ENCODE measurements around the gene ADK. TPM values are rescaled to one million over a fixed set of nuclear protein-coding genes. Genes with fewer than 3 reads are reported as not detected.
"Not testable (repeated sequence)": the region's sequence is repeated elsewhere in the genome, so short reads cannot be mapped to it uniquely, and the experiment has no call there.

ADK gene
- total RNA-seq, 1 donor from 2014 or later: 40.2 TPM

DNA sequence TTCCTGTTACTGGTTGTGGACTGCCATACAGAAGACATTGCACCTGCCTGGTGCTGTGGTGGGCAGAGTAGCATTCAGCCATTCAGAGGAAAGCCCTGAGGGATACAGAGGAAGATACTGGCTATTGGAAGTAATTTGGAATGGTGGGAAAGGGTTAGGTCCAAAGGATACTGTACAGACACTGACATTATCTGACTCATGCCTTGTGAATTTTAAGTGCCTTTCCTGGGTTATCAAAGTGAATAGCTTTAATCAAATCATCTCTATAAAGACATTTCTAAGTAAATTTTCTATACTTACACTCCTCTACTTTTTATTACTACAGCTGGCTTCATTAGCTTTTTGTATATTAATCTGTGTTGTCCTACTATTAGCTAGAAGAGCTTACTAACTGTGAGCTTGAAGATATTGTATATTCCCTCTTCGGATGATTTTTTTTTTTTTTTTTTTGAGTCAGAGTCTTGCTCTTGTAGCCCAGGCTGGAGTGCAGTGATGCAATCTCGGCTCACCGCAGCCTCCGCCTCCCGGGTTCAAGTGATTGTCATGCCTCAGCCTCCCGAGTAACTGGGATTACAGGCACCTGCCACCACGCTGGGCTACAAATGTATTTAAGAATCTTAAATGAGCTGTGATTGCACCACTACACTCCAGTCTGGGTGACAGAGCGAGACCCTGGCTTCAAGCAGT lies 186.5 kb downstream of the ADK start:
- H3K9me3 ChIP-seq: no peaks in the 10 kb centered on the region
- H3K27me3 ChIP-seq (ENCODE audit: low read depth): no peaks in the 10 kb centered on the region
- intact Hi-C loops (cut with DNase I): no loop called here
- no peaks in the 10 kb centered on the region for H3K36me3 ChIP-seq
- ATAC-seq: no peak
- H3K4me3 ChIP-seq: no peak overlapping the region
- no peaks in the 10 kb centered on the region for H3K4me1 ChIP-seq
- TF ChIP-seq, protein P1, sequence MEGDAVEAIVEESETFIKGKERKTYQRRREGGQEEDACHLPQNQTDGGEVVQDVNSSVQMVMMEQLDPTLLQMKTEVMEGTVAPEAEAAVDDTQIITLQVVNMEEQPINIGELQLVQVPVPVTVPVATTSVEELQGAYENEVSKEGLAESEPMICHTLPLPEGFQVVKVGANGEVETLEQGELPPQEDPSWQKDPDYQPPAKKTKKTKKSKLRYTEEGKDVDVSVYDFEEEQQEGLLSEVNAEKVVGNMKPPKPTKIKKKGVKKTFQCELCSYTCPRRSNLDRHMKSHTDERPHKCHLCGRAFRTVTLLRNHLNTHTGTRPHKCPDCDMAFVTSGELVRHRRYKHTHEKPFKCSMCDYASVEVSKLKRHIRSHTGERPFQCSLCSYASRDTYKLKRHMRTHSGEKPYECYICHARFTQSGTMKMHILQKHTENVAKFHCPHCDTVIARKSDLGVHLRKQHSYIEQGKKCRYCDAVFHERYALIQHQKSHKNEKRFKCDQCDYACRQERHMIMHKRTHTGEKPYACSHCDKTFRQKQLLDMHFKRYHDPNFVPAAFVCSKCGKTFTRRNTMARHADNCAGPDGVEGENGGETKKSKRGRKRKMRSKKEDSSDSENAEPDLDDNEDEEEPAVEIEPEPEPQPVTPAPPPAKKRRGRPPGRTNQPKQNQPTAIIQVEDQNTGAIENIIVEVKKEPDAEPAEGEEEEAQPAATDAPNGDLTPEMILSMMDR (IDR thresholded peaks at IDR 0.05): no peak
- no peak overlapping the region for H3K27ac ChIP-seq
- DNase-seq: no peak

DNA sequence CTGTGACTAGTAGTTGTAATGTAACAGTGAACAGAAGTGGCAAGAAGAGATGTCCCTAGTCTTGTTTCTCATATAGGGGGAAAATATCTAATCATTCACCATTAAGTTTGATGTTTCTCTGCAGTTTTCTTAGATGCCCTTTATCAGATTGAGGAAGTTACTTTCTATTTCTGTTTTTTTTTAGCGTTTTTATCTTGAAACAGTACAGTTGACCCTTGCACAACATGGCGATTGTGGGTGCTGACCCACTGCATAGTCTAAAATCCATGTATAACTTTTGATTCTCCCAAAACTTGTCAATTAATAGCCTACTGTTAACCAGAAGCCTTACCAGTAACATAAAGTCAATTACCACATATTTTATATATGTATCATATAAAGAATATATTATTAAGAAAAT lies 192.0 kb downstream of the ADK start:
- H3K4me3 ChIP-seq: no peak overlapping the region
- no peaks in the 10 kb centered on the region for H3K27me3 ChIP-seq (ENCODE audit: low read depth)
- ATAC-seq (no peak), DNase-seq (no peak)
- intact Hi-C loops (cut with DNase I): no loop called here
- no peaks in the 10 kb centered on the region for H3K36me3 ChIP-seq
- TF ChIP-seq, protein P1 (IDR thresholded peaks at IDR 0.05): no peak
- H3K27ac ChIP-seq: no peak overlapping the region
- H3K9me3 ChIP-seq: peaks cover 20% of the 10 kb centered on the region
- H3K4me1 ChIP-seq: no peaks in the 10 kb centered on the region

DNA sequence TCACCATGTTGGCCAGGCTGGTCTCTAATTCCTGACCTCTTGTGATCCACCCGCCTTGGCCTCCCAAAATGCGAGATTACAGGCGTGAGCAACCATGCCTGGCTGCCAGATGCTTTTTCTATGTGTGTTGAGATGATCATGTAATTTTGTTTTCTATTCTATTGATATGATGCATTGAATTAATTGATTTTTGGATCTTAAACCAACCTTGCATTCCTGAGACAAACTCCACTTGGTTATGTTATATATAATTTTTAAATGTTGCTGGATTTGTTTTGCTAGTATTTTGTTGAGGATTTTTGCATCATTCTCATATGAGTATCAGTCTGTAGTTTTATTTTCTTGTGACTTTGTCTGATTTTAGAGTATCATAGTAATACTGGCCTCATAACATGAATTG lies 192.8 kb downstream of the ADK start:
- H3K27me3 ChIP-seq (ENCODE audit: low read depth): no peaks in the 10 kb centered on the region
- no peak for DNase-seq
- no peaks in the 10 kb centered on the region for H3K36me3 ChIP-seq
- ATAC-seq: no peak
- H3K4me3 ChIP-seq: no peak overlapping the region
- H3K9me3 ChIP-seq: peaks cover 20% of the 10 kb centered on the region
- intact Hi-C loops (cut with DNase I): no loop called here
- TF ChIP-seq, protein P1 (IDR thresholded peaks at IDR 0.05): no peak
- no peak overlapping the region for H3K27ac ChIP-seq
- H3K4me1 ChIP-seq: no peaks in the 10 kb centered on the region

DNA sequence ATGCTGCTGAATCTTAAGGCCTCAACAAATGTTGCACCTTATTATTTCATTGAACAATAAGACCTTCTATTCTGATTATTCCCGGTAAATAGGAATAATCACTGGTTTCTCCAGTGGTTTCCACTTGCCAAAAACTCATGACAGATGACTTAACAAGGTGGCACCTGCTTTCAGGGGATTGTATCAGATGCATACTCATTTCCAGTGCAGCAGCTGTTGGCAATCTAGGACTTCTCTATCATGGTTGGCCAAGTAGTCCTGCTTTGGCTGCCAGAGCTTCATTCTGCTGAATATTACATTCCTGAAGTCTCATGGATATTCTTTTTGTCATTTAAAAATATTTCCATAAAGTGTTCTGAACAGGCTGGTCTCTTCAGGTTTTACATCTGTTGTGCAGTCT lies 193.3 kb downstream of the ADK start:
- H3K27ac ChIP-seq: no peak overlapping the region
- no peak overlapping the region for H3K4me3 ChIP-seq
- no peaks in the 10 kb centered on the region for H3K4me1 ChIP-seq
- no peak for DNase-seq
- ATAC-seq: no peak
- no peaks in the 10 kb centered on the region for H3K27me3 ChIP-seq (ENCODE audit: low read depth)
- TF ChIP-seq, protein P1 (IDR thresholded peaks at IDR 0.05): no peak
- intact Hi-C loops (cut with DNase I): no loop called here
- no peaks in the 10 kb centered on the region for H3K36me3 ChIP-seq
- peaks cover 20% of the 10 kb centered on the region for H3K9me3 ChIP-seq

DNA sequence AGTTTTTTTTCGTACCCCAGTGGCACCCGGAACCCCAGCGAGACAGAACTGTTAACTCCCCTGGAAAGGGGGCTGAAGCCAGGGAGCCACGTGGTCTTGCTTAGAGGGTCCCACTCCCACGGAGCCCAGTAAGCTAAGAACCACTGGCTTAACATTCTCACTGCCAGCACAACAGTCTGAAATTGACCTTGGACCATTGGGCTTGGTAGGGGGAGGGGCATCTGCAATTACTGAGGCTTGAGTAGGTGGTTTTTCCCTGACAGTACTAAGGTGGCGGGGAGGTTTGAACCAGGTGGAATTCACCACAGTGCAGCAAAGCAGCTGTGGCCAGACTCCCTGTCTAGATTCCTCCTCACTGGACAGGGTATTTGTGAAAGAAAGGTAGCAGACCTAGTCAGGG lies 196.5 kb downstream of the ADK start:
- Histone ChIP-seq H3K4me3 (no peak overlapping the region), H3K4me1 (no peaks in the 10 kb centered on the region), H3K27ac (no peak overlapping the region), H3K9me3 (peaks cover 20% of the 10 kb centered on the region), H3K36me3 (no peaks in the 10 kb centered on the region), H3K27me3 (ENCODE audit: low read depth) (no peaks in the 10 kb centered on the region)
- ATAC-seq: no peak
- no peak for DNase-seq
- intact Hi-C loops (cut with DNase I): no loop called here
- TF ChIP-seq, protein P1 (IDR thresholded peaks at IDR 0.05): no peak

DNA sequence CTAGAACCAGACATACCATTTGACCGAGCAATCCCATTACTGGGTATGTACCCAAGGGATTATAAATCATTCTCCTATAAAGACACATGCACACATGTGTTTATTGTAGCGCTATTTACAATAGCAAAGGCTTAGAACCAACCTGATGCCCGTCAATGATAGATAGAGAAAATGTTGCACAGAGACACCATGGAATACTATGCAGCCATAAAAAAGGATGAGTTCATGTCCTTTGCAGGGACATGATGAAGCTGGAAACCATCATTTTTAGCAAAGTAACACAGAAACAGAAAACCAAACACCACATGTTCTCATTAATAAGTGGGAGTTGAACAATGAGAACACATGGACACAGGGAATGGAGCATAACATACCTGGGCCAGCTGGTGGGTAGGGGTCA lies 202.0 kb downstream of the ADK start:
- H3K4me3 ChIP-seq; H3K4me1 ChIP-seq; H3K27ac ChIP-seq; DNase-seq; intact Hi-C loops (cut with DNase I); ATAC-seq; H3K9me3 ChIP-seq; H3K36me3 ChIP-seq; H3K27me3 ChIP-seq (ENCODE audit: low read depth): not testable (repeated sequence)
